Heart right ventricle (tissue), 16 donors: ENCODE data around the gene ZFAND3. TPM values are rescaled to one million over a fixed set of nuclear protein-coding genes. Genes with fewer than 3 reads are reported as not detected.

ENCODE experiments used
- ATAC-seq, 8 donors: fragments of 200-7000 bp; cut with Tn5 transposase; one replicate each; pipeline ENCODE4 v1.9.1; 2020; ENCODE audit warnings: mild to moderate bottlenecking in 8 of 8, moderate library complexity in 8 of 8, moderate number of reproducible peaks in 1 of 8
- DNase-seq, 2 donors: peaks; one replicate each; pipeline ENCODE4 v3.0.0-alpha.2; 2020
- H3K27ac ChIP-seq, 10 donors: fragments of 200-600 bp; sonication (generic) in 2 of 10; one replicate each; pipeline versions ENCODE4 v1.5.0 to v1.8.0; 2020 to 2022; ENCODE audit warnings: mild to moderate bottlenecking in 3 of 10
- H3K27me3 ChIP-seq, 7 donors: fragments of 200-600 bp; one replicate each; pipeline ENCODE4 v1.8.0; 2021 to 2022; ENCODE audit warnings: mild to moderate bottlenecking in 2 of 7
- H3K36me3 ChIP-seq, 9 donors: fragments of 200-600 bp; sonication (generic) in 1 of 9; one replicate each; pipeline versions ENCODE4 v1.5.0 to v1.8.0; 2020 to 2022; ENCODE audit warnings: mild to moderate bottlenecking in 2 of 9
- H3K4me1 ChIP-seq, 9 donors: fragments of 200-600 bp; sonication (generic) in 1 of 9; one replicate each; pipeline versions ENCODE4 v1.5.0 to v1.8.0; 2020 to 2022; ENCODE audit warnings: mild to moderate bottlenecking in 4 of 9
- H3K4me3 ChIP-seq, 10 donors: fragments of 200-600 bp; sonication (generic) in 2 of 10; one replicate each; pipeline versions ENCODE4 v1.5.0 to v1.8.0; 2020 to 2022; ENCODE audit warnings: mild to moderate bottlenecking in 7 of 10, moderate library complexity in 2 of 10
- H3K9me3 ChIP-seq, 11 donors: fragments of 200-600 bp in 10 of 11; sonication (generic) in 2 of 11; one replicate each; pipeline versions ENCODE4 v1.5.0 to v1.8.0; 2013 to 2022; ENCODE audit warnings: mild to moderate bottlenecking in 2 of 11, control low read depth in 1 of 11, moderate library complexity in 1 of 11
- CTCF ChIP-seq, 9 donors: fragments of 200-600 bp; sonication (generic) in 2 of 9; IDR thresholded peaks; one replicate each; pipeline versions ENCODE4 v1.5.0 to v1.8.0; 2021 to 2022; ENCODE audit warnings: antibody characterized with exemption in 9 of 9, mild to moderate bottlenecking in 5 of 9, moderate library complexity in 1 of 9
- WGBS, 2 donors: extraction: QIAGEN DNeasy Blood & Tissue Kit; methylation state at CpG; one replicate each; pipeline ENCODE4 v1.1.7; 2013; ENCODE audit warnings: inconsistent platforms in 1 of 2; 5-methylcytosine and 5-hydroxymethylcytosine counted together
- intact Hi-C, 10 donors: fragments of 100-400 bp; cut with DNase I; formaldehyde crosslinking; loops; one replicate each; pipeline versions ENCODE4 v1.11.1 to v1.14.2; 2022
- polyA plus RNA-seq, 2 donors: library from polyadenylated mRNA; stranded (reverse); fragments of 200-250 nt; gene quantifications; one replicate each; pipeline ENCODE4 v1.2.3, GENCODE V29; 2013
- total RNA-seq, 10 donors: library from RNA; stranded (reverse); fragmentation: NEBNext Ultra II Directional in 3 of 10; extraction: Animal tissue kit (Norgen Biotek cat#: 25700) in 3 of 10; gene quantifications; one replicate each; pipeline versions ENCODE4 v1.2.1 to v1.2.4, GENCODE V29; 2021 to 2023
- donor health status: Arrhythmogenic right ventricular cardiomyopathy.
- donor health status: ischemic (EF 13 %, LVEDD 7.1; RV severe dilation, severe dysfunction).
- donor health status: healthy with polysubstance abuse.
- donor health status: DM: no; HTN: yes; CAD: no.
- donor health status: DM: no; HTN: no; CAD: no.
- donor health status: ischemic (EF 25% LVEDD 6.9; RV normal size, moderate dysfunction).
- donor health status: ischemic (EF 25% LVEDD 5.7; RV mildly dilated, moderate dysfunction).
- donor health status: healthy.
- donor health status: DM: yes; HTN: yes; CAD: no.
- donor health status: Ischemic cardiomyopathy.
- donor health status: ischemic (EF 35%, LVEDD 5.7; RV mildly dilated, moderate dysfunction).
- donor health status: nonischemic (EF 11% LVEDD 7.7; RV severe dilation, severe dysfunction).
- donor health status: DM: yes; HTN: yes; CAD: no.
- donor health status: PGD.
- donor health status: ischemic (EF 29% LVEDD 5.4; RV normal size, mild dysfunction).
- donor health status: nonischemic (EF 23%, LVEDD 6.1; RV moderate dilation, normal function).

Gene ZFAND3
- total and polyA plus RNA-seq, 12 donors, result 24.4 to 123 (median 105) TPM

DNA sequence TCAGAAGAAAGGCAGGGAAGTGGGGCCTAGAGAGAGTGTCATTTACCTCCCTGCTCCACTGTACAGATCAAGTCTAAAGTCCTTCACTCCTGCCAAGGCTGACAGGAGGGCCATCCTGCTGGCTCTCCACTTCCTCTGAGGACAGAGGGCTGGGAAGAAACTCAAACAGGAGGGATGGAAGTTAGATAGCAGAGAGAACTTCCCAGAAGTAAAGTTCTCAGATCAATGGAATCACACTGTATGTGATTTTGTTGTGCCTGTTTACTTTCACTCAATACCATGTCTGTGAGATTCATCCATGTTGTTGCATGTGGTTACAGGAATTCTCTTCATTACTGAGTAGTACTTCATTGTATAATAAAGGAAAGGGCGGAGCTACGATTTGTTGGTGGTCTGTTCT is 32.3 kb upstream of the ZFAND3 start:
- TF ChIP-seq CTCF (IDR thresholded peaks at IDR 0.05), result no peak
- no peaks in the 10 kb centered on the region for H3K9me3 ChIP-seq
- DNase-seq (no peak), ATAC-seq (no peak)
- no peak overlapping the region for H3K27ac ChIP-seq
- intact Hi-C loops, result loop anchor here in 4 of 10 donors (5.0 to 10.0 kb wide), 2 partner anchors 705 to 708 kb away; no protein-coding TSS in a partner anchor
- peaks cover 0 to 40% (median 28%) of the 10 kb centered on the region in 9 donors for H3K4me1 ChIP-seq
- no peak overlapping the region for H3K4me3 ChIP-seq
- H3K27me3 ChIP-seq, result peaks cover 0 to 32% (median 0%) of the 10 kb centered on the region in 7 donors
- 83 to 91% methylated on average over 2 of the region's 2 CpGs for WGBS, 2 donors
- H3K36me3 ChIP-seq, result no peaks in the 10 kb centered on the region

- no peak for DNase-seq
- intact Hi-C loops, result loop anchor here in 4 of 10 donors (5.0 to 10.0 kb wide), 2 partner anchors 704 to 707 kb away; no protein-coding TSS in a partner anchor
- WGBS, 2 donors, result 75 to 77% methylated on average over 2 of the region's 2 CpGs
Measured at GRCh38 chr6:37788259-37788658, 31.3 kb upstream of the ZFAND3 start.

DNA sequence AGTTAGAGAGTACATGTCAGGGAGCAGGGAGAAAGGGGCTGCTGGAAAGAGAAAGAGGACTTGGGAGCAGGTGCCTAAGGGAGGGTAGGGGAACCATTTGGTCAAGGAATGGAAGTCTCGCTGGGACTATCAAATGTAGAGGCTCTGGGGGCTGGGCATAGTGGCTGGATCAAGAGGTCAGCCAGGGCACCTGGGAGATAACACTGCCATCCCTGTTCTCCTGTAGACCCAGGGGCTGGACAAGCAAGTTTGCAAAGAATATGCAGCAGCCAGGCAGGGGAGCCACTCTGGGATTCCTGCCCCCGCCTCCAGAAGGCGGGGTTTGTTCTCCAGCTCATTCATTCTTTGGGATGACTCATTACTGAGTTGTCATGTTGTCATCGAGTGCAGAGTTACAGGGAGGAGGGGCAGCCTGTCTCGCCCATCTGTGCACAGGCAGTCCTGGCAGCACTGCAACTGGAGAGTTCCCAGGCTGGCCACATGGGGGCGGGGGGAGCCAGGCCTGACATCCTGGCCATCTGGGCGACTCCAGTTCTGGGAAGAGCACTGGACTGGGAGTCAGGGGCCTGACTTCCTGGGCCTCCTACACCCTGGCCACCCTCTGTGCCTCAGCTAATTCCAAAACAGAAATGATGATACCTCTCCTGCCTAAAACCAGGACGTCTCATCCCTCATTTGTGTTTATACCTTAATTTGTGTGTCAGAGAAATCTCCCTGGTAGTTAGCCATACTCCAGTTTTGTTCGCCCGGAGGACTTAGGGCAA is 28.2 kb upstream of the ZFAND3 start:
- Histone ChIP-seq H3K27ac (no peak overlapping the region), H3K4me3 (no peak overlapping the region), H3K27me3 (no peaks in the 10 kb centered on the region), H3K4me1 (peaks cover 0 to 21% (median 11%) of the 10 kb centered on the region in 9 donors), H3K9me3 (no peaks in the 10 kb centered on the region), H3K36me3 (no peaks in the 10 kb centered on the region)
- peak; percentile 88 to 98 (median 96) for TF ChIP-seq CTCF (IDR thresholded peaks at IDR 0.05)
- ATAC-seq (peak; percentile 97 to 99 (median 98)), DNase-seq (peak; percentile 90 to 91)
- 23% methylated on average over 10 of the region's 10 CpGs for WGBS, 2 donors
- intact Hi-C loops, result loop anchor here (1.0 to 10.0 kb wide), 13 partner anchors 63 to 703 kb away; no protein-coding TSS in a partner anchor

More at GRCh38 chr6:37788259-37788658, 31.3 kb upstream of the ZFAND3 start:
- Histone ChIP-seq H3K4me1 (peaks cover 0 to 35% (median 24%) of the 10 kb centered on the region in 9 donors), H3K4me3 (no peak overlapping the region), H3K27me3 (peaks cover 0 to 26% (median 0%) of the 10 kb centered on the region in 7 donors), H3K27ac (no peak overlapping the region), H3K36me3 (no peaks in the 10 kb centered on the region), H3K9me3 (no peaks in the 10 kb centered on the region)
- no peak for ATAC-seq
- no peak for TF ChIP-seq CTCF (IDR thresholded peaks at IDR 0.05)

DNA sequence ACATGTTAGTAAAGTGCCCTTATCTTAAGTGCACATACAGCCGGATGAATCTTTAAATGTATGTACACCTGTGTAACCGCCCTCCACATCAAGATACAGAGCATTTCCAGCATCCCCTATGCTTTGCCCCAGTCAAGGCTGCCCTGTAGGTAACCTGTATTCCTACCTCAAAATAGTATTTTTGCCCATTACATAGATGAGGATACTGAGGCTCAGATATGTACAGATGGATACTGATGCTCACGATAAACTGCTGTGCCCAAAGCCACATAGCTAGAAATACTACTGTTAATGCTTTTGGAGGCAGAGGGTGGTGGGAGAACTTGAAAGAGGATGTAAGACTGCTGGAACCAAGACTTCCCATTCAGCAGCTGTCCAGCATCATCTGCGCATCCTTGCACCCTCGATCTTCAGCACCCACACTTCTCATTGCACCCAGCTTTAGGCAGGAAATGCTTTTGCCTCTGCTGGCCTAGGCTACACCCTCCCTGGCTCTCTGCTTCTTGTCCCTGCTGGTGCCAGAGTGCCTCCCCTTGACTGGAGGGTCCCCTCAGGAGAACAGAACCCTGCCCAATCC is 27.0 kb upstream of the ZFAND3 start:
- 87 to 88% methylated on average over 5 of the region's 5 CpGs for WGBS, 2 donors
- DNase-seq (no peak), ATAC-seq (no peak)
- no peaks in the 10 kb centered on the region for H3K36me3 ChIP-seq
- H3K27me3 ChIP-seq, result no peaks in the 10 kb centered on the region
- no peak for TF ChIP-seq CTCF (IDR thresholded peaks at IDR 0.05)
- intact Hi-C loops, result loop anchor here (5.0 to 10.0 kb wide), 9 partner anchors 62 to 702 kb away; no protein-coding TSS in a partner anchor
- no peak overlapping the region for H3K4me3 ChIP-seq
- no peaks in the 10 kb centered on the region for H3K9me3 ChIP-seq
- peaks cover 0 to 21% (median 11%) of the 10 kb centered on the region in 9 donors for H3K4me1 ChIP-seq
- no peak overlapping the region for H3K27ac ChIP-seq
